IMR-90 (cell line): ENCODE results near the gene PLCB4. TPM values are rescaled to one million over a fixed set of nuclear protein-coding genes. Genes with fewer than 3 reads are reported as not detected.

Source experiments
- ATAC-seq: fragments of 200-7000 bp; cut with Tn5 transposase; 2 replicates; pipeline ENCODE4 v1.9.1; 2020; ENCODE audit warnings: low read depth, mild to moderate bottlenecking, moderate library complexity
- BruUV-seq: library from RNA; stranded (reverse); fragments of 400-500 nt; replicated peaks from 2 replicates; lab custom pipeline; 2021; lab: Mats Ljungman, UMichigan
- CTCF ChIA-PET: fragments of 300-600 bp; formaldehyde crosslinking; extraction: SDS; loops from one replicate; lab custom pipeline; 2021; ENCODE audit warnings: antibody characterized with exemption; lab: Yijun Ruan, JAX
- POLR2A ChIA-PET: fragments of 300-600 bp; sonication (Branson Sonifier 250); formaldehyde crosslinking; loops from one replicate; lab custom pipeline; 2022; ENCODE audit warnings: antibody characterized with exemption; ENCODE audit not compliant: unreplicated experiment; lab: Charles Lee
- DNase-seq: peaks from one replicate; pipeline ENCODE4 v3.0.0; 2013
- H2AFZ ChIP-seq: replicated peaks from 2 replicates; pipeline ENCODE3; 2013; ENCODE audit warnings: low read length, mild to moderate bottlenecking; ENCODE audit not compliant: poor library complexity
- H2AK5ac ChIP-seq: 2 replicates; pipeline ENCODE4 v1.6.1; 2013; ENCODE audit warnings: low read depth, low read length, inconsistent platforms
- H2AK9ac ChIP-seq: replicated peaks from 2 replicates; pipeline ENCODE3; 2013; ENCODE audit warnings: mild to moderate bottlenecking, low read depth, low read length, moderate library complexity; ENCODE audit not compliant: poor library complexity
- H2BK120ac ChIP-seq: 2 replicates; pipeline ENCODE4 v1.6.1; 2013; ENCODE audit warnings: low read depth, low read length, inconsistent platforms
- H2BK15ac ChIP-seq: 3 replicates; pipeline ENCODE4 v1.6.1; 2013; ENCODE audit warnings: low read depth, low read length, inconsistent platforms
- H2BK20ac ChIP-seq: 2 replicates; pipeline ENCODE4 v1.6.1; 2013; ENCODE audit warnings: low read depth, mild to moderate bottlenecking, inconsistent platforms, low read length, moderate library complexity
- H2BK5ac ChIP-seq: 2 replicates; pipeline ENCODE4 v1.6.1; 2013; ENCODE audit warnings: mild to moderate bottlenecking, low read depth, low read length, inconsistent platforms; ENCODE audit not compliant: poor library complexity, severe bottlenecking
- H3K14ac ChIP-seq: replicated peaks from 2 replicates; pipeline ENCODE4 v1.6.1; 2013; ENCODE audit warnings: low read depth, low read length, inconsistent platforms
- H3K18ac ChIP-seq: 2 replicates; pipeline ENCODE4 v1.6.1; 2013; ENCODE audit warnings: low read depth, low read length, control low read depth
- H3K23ac ChIP-seq: 2 replicates; pipeline ENCODE4 v1.6.1; 2013; ENCODE audit warnings: low read depth, low read length, inconsistent platforms
- H3K27ac ChIP-seq: 2 replicates; pipeline ENCODE4 v1.5.1; 2013; ENCODE audit warnings: mild to moderate bottlenecking, control low read depth, low read length; ENCODE audit not compliant: insufficient read depth
- H3K27me3 ChIP-seq: 2 replicates; pipeline ENCODE4 v1.6.1; 2013; ENCODE audit warnings: low read length; ENCODE audit not compliant: control insufficient read depth, insufficient read depth
- H3K36me3 ChIP-seq: 2 replicates; pipeline ENCODE4 v1.6.1; 2013; ENCODE audit warnings: low read length, mixed read lengths; ENCODE audit not compliant: control insufficient read depth, insufficient read depth
- H3K4ac ChIP-seq: 2 replicates; pipeline ENCODE4 v1.6.1; 2013; ENCODE audit warnings: low read depth, low read length, inconsistent platforms
- H3K4me1 ChIP-seq: 2 replicates; pipeline ENCODE4 v1.6.1; 2013; ENCODE audit warnings: low read length, mixed read lengths; ENCODE audit not compliant: control insufficient read depth, insufficient read depth
- H3K4me2 ChIP-seq: 2 replicates; pipeline ENCODE4 v1.6.1; 2013; ENCODE audit warnings: low read depth, mild to moderate bottlenecking, control low read depth, low read length, moderate library complexity
- H3K4me3 ChIP-seq: 2 replicates; pipeline ENCODE4 v1.5.1; 2013; ENCODE audit warnings: low read depth, mild to moderate bottlenecking, control low read depth, low read length, moderate library complexity; ENCODE audit not compliant: insufficient read depth
- H3K56ac ChIP-seq: 2 replicates; pipeline ENCODE4 v1.6.1; 2013; ENCODE audit warnings: low read length, inconsistent platforms; ENCODE audit not compliant: insufficient read depth; ENCODE audit errors: extremely low read depth
- H3K79me1 ChIP-seq, 2 experiments: 2 replicates each; pipeline ENCODE4 v1.6.1; 2013; ENCODE audit warnings: low read length in 2 of 2, inconsistent platforms in 1 of 2, low read depth in 1 of 2
- H3K9ac ChIP-seq: 2 replicates; pipeline ENCODE4 v1.6.1; 2013; ENCODE audit warnings: low read depth, low read length, control low read depth
- H3K9me1 ChIP-seq: 2 replicates; pipeline ENCODE4 v1.6.1; 2013; ENCODE audit warnings: low read length, inconsistent platforms; ENCODE audit not compliant: insufficient read depth
- H3K9me3 ChIP-seq: 2 replicates; pipeline ENCODE4 v1.6.1; 2013; ENCODE audit warnings: low read length; ENCODE audit not compliant: control insufficient read depth, insufficient read depth
- H4K20me1 ChIP-seq: 2 replicates; pipeline ENCODE4 v1.6.1; 2013; ENCODE audit warnings: low read length, inconsistent platforms; ENCODE audit not compliant: insufficient read depth
- H4K5ac ChIP-seq: 2 replicates; pipeline ENCODE4 v1.6.1; 2013; ENCODE audit warnings: mild to moderate bottlenecking, low read depth, low read length, control low read depth
- H4K8ac ChIP-seq, 2 experiments: 2 replicates each; pipeline ENCODE4 v1.6.1; 2013; ENCODE audit warnings: low read depth in 2 of 2, low read length in 2 of 2, control low read depth in 1 of 2, inconsistent platforms in 1 of 2
- H4K91ac ChIP-seq: 2 replicates; pipeline ENCODE4 v1.6.1; 2013; ENCODE audit warnings: low read depth, low read length, inconsistent platforms; ENCODE audit not compliant: insufficient read depth
- BHLHE40 ChIP-seq: fragments of 150-350 bp; IDR thresholded peaks from 2 replicates; pipeline ENCODE4 v1.6.1; 2016; ENCODE audit warnings: mild to moderate bottlenecking, low read depth, low read length
- CEBPB ChIP-seq: IDR thresholded peaks from 2 replicates; pipeline ENCODE4 v1.6.1; 2012; ENCODE audit warnings: low read depth, low read length, improper control_type of control experiment
- CHD1 ChIP-seq: IDR thresholded peaks from 2 replicates; pipeline ENCODE4 v1.6.1; 2012; ENCODE audit warnings: low read depth, low read length, improper control_type of control experiment
- FOS ChIP-seq: fragments of 150-350 bp; IDR thresholded peaks from 2 replicates; pipeline ENCODE4 v1.6.1; 2016; ENCODE audit warnings: low read depth, low read length
- MAFK ChIP-seq: IDR thresholded peaks from 2 replicates; pipeline ENCODE4 v1.6.1; 2012; ENCODE audit warnings: low read depth, low read length, improper control_type of control experiment
- MAZ ChIP-seq: IDR thresholded peaks from 2 replicates; pipeline ENCODE4 v1.6.1; 2012; ENCODE audit warnings: low read depth, mild to moderate bottlenecking, low read length, improper control_type of control experiment, moderate library complexity, borderline replicate concordance
- MXI1 ChIP-seq: IDR thresholded peaks from 2 replicates; pipeline ENCODE4 v1.6.1; 2012; ENCODE audit warnings: low read depth, mild to moderate bottlenecking, low read length, moderate library complexity, borderline replicate concordance
- NFE2L2 ChIP-seq: fragments of 150-350 bp; IDR thresholded peaks from 2 replicates; pipeline ENCODE4 v1.6.1; 2016; ENCODE audit warnings: low read depth, mild to moderate bottlenecking, low read length
- POLR2A ChIP-seq: IDR thresholded peaks from 2 replicates; pipeline ENCODE4 v1.6.1; 2012; ENCODE audit warnings: mild to moderate bottlenecking, low read depth, low read length
- RAD21 ChIP-seq: IDR thresholded peaks from 2 replicates; pipeline ENCODE4 v1.6.1; 2012; ENCODE audit warnings: low read length, improper control_type of control experiment
- RCOR1 ChIP-seq: IDR thresholded peaks from 2 replicates; pipeline ENCODE4 v1.6.1; 2012; ENCODE audit warnings: mild to moderate bottlenecking, low read length, improper control_type of control experiment; ENCODE audit not compliant: insufficient replicate concordance
- RFX5 ChIP-seq: IDR thresholded peaks from 2 replicates; pipeline ENCODE4 v1.8.0; 2012; ENCODE audit warnings: low read depth, mild to moderate bottlenecking, low read length, moderate library complexity
- SMC3 ChIP-seq: fragments of 150-350 bp; IDR thresholded peaks from 2 replicates; pipeline ENCODE4 v1.6.1; 2016; ENCODE audit warnings: low read depth, mild to moderate bottlenecking, antibody characterized with exemption, low read length, moderate library complexity
- dilution Hi-C: fragments of 300-500 bp; cut with HindIII; formaldehyde crosslinking; loops from one replicate; pipeline ENCODE4 v1.14.3; 2018; ENCODE audit warnings: low sequenced_read_pairs; ENCODE audit not compliant: unreplicated experiment
- in situ Hi-C: fragments of 300-500 bp; cut with MboI; formaldehyde crosslinking; loops from 3 replicates; pipeline ENCODE4 v1.14.3; 2019; ENCODE audit warnings: low sequenced_read_pairs, inconsistent platforms, mixed read lengths
- intact Hi-C: fragments of 100-400 bp; cut with micrococcal nuclease; formaldehyde crosslinking; loops from 2 replicates; pipeline ENCODE4 v1.10.0; 2022
- polyA plus RNA-seq, 3 experiments: library from polyadenylated mRNA; depleted of rRNA; stranded (reverse); fragments of >200 nt; gene quantifications; 2 replicates each; pipeline ENCODE4 v1.2.3, GENCODE V29; 2012; ENCODE audit warnings: low replicate concordance in 1 of 3
- total RNA-seq: library from RNA; depleted of rRNA; stranded (reverse); fragments of >200 nt; gene quantifications from 2 replicates; pipeline ENCODE4 v1.2.3, GENCODE V29; 2012
- TF ChIP-seq, protein P1 (sequence below): fragments of 150-350 bp; IDR thresholded peaks from 2 replicates; pipeline ENCODE4 v1.6.1; 2017; ENCODE audit warnings: mild to moderate bottlenecking, antibody characterized with exemption, low read length, low read depth
- TF ChIP-seq, protein P2 (sequence below): fragments of 150-350 bp; IDR thresholded peaks from 2 replicates; pipeline ENCODE4 v1.6.1; 2016; ENCODE audit warnings: low read depth, mild to moderate bottlenecking, low read length, moderate library complexity, borderline replicate concordance

PLCB4 gene
- total and polyA plus RNA-seq, 2 of the 4 experiments (the other 2 are of a cell fraction), result 12.5 to 24.0 TPM

DNA sequence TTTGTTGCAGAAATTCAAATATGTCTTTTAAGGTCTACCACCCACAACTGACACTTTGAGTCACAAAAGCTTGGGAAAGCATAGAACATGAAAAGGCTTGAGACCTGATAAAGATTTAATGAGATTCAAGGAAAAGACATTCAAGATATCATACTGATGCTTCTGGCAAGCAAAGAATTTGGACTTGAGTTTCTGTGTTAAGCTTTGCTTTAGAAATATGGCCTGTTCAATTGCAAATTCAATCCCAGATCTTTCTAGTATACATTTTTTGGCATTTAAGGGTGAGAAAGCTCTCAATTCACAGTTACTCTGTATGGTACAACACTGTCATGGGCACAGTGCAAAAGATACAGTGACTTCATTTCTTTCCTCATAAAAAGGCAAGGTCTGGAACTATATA lies 406.6 kb downstream of the PLCB4 start:
- no peaks in the 10 kb centered on the region for H3K9me3 ChIP-seq
- no peak overlapping the region for H3K23ac ChIP-seq
- no peak overlapping the region for H2BK15ac ChIP-seq
- H2AK9ac ChIP-seq, result no peak overlapping the region
- TF ChIP-seq RCOR1, result no peak
- TF ChIP-seq NFE2L2, result no peak
- no peak for TF ChIP-seq BHLHE40
- TF ChIP-seq FOS, result no peak
- no peak for TF ChIP-seq RFX5
- TF ChIP-seq, protein P1, sequence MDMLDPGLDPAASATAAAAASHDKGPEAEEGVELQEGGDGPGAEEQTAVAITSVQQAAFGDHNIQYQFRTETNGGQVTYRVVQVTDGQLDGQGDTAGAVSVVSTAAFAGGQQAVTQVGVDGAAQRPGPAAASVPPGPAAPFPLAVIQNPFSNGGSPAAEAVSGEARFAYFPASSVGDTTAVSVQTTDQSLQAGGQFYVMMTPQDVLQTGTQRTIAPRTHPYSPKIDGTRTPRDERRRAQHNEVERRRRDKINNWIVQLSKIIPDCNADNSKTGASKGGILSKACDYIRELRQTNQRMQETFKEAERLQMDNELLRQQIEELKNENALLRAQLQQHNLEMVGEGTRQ, result no peak
- no peak for TF ChIP-seq RAD21
- TF ChIP-seq MAZ, result no peak
- no peak for TF ChIP-seq POLR2A
- no peak for TF ChIP-seq SMC3
- TF ChIP-seq CEBPB, result no peak
- TF ChIP-seq, protein P2, sequence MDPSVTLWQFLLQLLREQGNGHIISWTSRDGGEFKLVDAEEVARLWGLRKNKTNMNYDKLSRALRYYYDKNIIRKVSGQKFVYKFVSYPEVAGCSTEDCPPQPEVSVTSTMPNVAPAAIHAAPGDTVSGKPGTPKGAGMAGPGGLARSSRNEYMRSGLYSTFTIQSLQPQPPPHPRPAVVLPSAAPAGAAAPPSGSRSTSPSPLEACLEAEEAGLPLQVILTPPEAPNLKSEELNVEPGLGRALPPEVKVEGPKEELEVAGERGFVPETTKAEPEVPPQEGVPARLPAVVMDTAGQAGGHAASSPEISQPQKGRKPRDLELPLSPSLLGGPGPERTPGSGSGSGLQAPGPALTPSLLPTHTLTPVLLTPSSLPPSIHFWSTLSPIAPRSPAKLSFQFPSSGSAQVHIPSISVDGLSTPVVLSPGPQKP, result no peak
- no peak for TF ChIP-seq MAFK
- TF ChIP-seq CHD1, result no peak
- no peak for TF ChIP-seq MXI1
- no peak overlapping the region for H2BK20ac ChIP-seq
- DNase-seq (no peak), ATAC-seq (no peak)
- no peak overlapping the region for H4K91ac ChIP-seq
- H2AK5ac ChIP-seq, result no peak overlapping the region
- H3K79me1 ChIP-seq, result no peaks in the 10 kb centered on the region; a peak in 1 of 4 replicates
- no peak overlapping the region for H3K27ac ChIP-seq
- CTCF ChIA-PET, result interaction anchor here (1.4 kb wide), 1 partner anchor 68 kb away, joined by 3 read pairs; no protein-coding TSS in a partner anchor
- no peaks in the 10 kb centered on the region for H3K4me1 ChIP-seq
- no peak overlapping the region for H2AFZ ChIP-seq
- peaks cover 4% of the 10 kb centered on the region for H3K9me1 ChIP-seq
- H2BK5ac ChIP-seq, result no peak overlapping the region
- POLR2A ChIA-PET, result no interaction called here
- 0 out of 2 replicates have a peak, but pooled peaks cover 4% of the 10 kb centered on the region for H4K20me1 ChIP-seq
- no peak overlapping the region for H2BK120ac ChIP-seq
- intact Hi-C loops, result loop anchor here (5.0 kb wide), 1 partner anchor 137 kb away; no protein-coding TSS in a partner anchor
- H3K4me3 ChIP-seq, result no peak overlapping the region
- no peak overlapping the region for H3K4me2 ChIP-seq
- H3K36me3 ChIP-seq, result 0 out of 2 replicates have a peak, but pooled peaks cover 2% of the 10 kb centered on the region
- no peak overlapping the region for H3K9ac ChIP-seq
- no peaks in the 10 kb centered on the region for H3K27me3 ChIP-seq
- in situ Hi-C loops, result no loop called here
- H3K14ac ChIP-seq, result no peak overlapping the region
- no peak overlapping the region for H4K5ac ChIP-seq
- dilution Hi-C loops, result no loop called here
- no TSS peak for BruUV-seq
- H3K18ac ChIP-seq, result no peak overlapping the region
- no peak overlapping the region for H4K8ac ChIP-seq
- no peak overlapping the region for H3K56ac ChIP-seq
- H3K4ac ChIP-seq, result no peak overlapping the region
